Measurements from ENCODE around the gene CRYGD. TPM values are rescaled to one million over a fixed set of nuclear protein-coding genes. Genes with fewer than 3 reads are reported as not detected.

Gene CRYGD
- total RNA-seq, 1 experiment from 2014 or later = 4.6 TPM

GRCh38 chr2:208172125-208172524 lies 47.8 kb upstream of the CRYGD start (continued):
- no peak for TF ChIP-seq ZBTB43 (CRISPR knock-in tag; IDR thresholded peaks at IDR 0.05)
- TF ChIP-seq OVOL2 (CRISPR knock-in tag; IDR thresholded peaks at IDR 0.05; ENCODE audit: borderline replicate concordance) = no peak
- no peak for TF ChIP-seq ATF2 (CRISPR knock-in tag; IDR thresholded peaks at IDR 0.05; ENCODE audit: borderline replicate concordance, low read depth)
- no peak for TF ChIP-seq RELA (CRISPR knock-in tag; IDR thresholded peaks at IDR 0.05; ENCODE audit: borderline replicate concordance)
- no peak for TF ChIP-seq TCF7 (CRISPR knock-in tag; IDR thresholded peaks at IDR 0.05; ENCODE audit: low read depth)
- TF ChIP-seq E2F1 (CRISPR knock-in tag; IDR thresholded peaks at IDR 0.05) = no peak
- no peak for TF ChIP-seq JUN (CRISPR knock-in tag; IDR thresholded peaks at IDR 0.05)

GRCh38 chr2:208164951-208165755 lies 40.8 kb upstream of the CRYGD start:
- Mint-ChIP-seq H3K9me3 (no peaks in the 10 kb centered on the region), H3K36me3 (no peaks in the 10 kb centered on the region), H3K4me3 (no peak overlapping the region), H3K27me3 (ENCODE audit: low read depth) (no peaks in the 10 kb centered on the region), H3K4me1 (peaks cover 12% of the 10 kb centered on the region), H3K27ac (no peak overlapping the region)
- DNase-seq (ENCODE audit: low spot score) (no peak), ATAC-seq (no peak)
- no peak for TF ChIP-seq FOXK1 (CRISPR knock-in tag; IDR thresholded peaks at IDR 0.05)
- TF ChIP-seq JAZF1 (CRISPR knock-in tag; IDR thresholded peaks at IDR 0.05) = no peak
- TF ChIP-seq USF2 (CRISPR knock-in tag; IDR thresholded peaks at IDR 0.05) = no peak
- TF ChIP-seq ZNF317 (CRISPR knock-in tag; IDR thresholded peaks at IDR 0.05; ENCODE audit: borderline replicate concordance, low read depth) = no peak
- TF ChIP-seq HMGXB4 (CRISPR knock-in tag; IDR thresholded peaks at IDR 0.05) = no peak
- no peak for TF ChIP-seq ATF1 (CRISPR knock-in tag; IDR thresholded peaks at IDR 0.05)
- TF ChIP-seq TEAD4 (CRISPR knock-in tag; IDR thresholded peaks at IDR 0.05) = no peak
- no peak for TF ChIP-seq E2F1 (CRISPR knock-in tag; IDR thresholded peaks at IDR 0.05)
- no peak for TF ChIP-seq FOXP4 (CRISPR knock-in tag; IDR thresholded peaks at IDR 0.05)
- TF ChIP-seq ZNF263 (CRISPR knock-in tag; IDR thresholded peaks at IDR 0.05; ENCODE audit: low read depth) = no peak
- ChIA-PET POLR2A (no interaction called here), CTCF (interaction anchor here (0.9 kb wide), 1 partner anchor 10 kb away, joined by 4 read pairs; no protein-coding TSS in a partner anchor)
